ENCODE data around the gene SEZ6L2. TPM values are rescaled to one million over a fixed set of nuclear protein-coding genes. Genes with fewer than 3 reads are reported as not detected.

SEZ6L2 gene
- total and polyA plus RNA-seq, 9 of the 15 experiments (the other 6 are each of a cell fraction or from before 2014, with no cell fraction given), result 0.10 to 2.1 (median 0.72) TPM

- no peak overlapping the region for H3K4me3 ChIP-seq
- no peaks in the 10 kb centered on the region for H3K36me3 ChIP-seq (ENCODE audit: control insufficient read depth, insufficient read depth, low read length)
- no peak overlapping the region for H2AFZ ChIP-seq (ENCODE audit: low read depth, low read length)
- WGBS (ENCODE audit: insufficient coverage, low coverage, missing lambda C conversion rate), result 13% methylated on average over 13 of the region's 15 CpGs
- H3K27ac ChIP-seq (ENCODE audit: extremely low read depth, low read depth, low read length), result no peak overlapping the region
- peak; percentile 81 to 86 (median 83) for DNase-seq (ENCODE audit: extremely low read depth in 1 of 4, low spot score in 3 of 4)
- peak; percentile 67 for FAIRE-seq
- H3K79me2 ChIP-seq (ENCODE audit: control insufficient read depth, insufficient read depth, low read length), result no peaks in the 10 kb centered on the region
- H4K20me1 ChIP-seq (replicated peaks; ENCODE audit: control insufficient read depth, insufficient read depth, low read length), result no peaks in the 10 kb centered on the region
- H3K4me1 ChIP-seq (replicated peaks in 1 of 2; ENCODE audit: control insufficient read depth in 2 of 2, insufficient read depth in 2 of 2, low read length in 2 of 2), result peaks cover 0 to 28% of the 10 kb centered on the region in 2 experiments; a peak in 2 of 5 replicates
- H3K9ac ChIP-seq (ENCODE audit: insufficient read depth in 1 of 2, low read depth in 2 of 2, low read length in 2 of 2), result peak overlapping the region in 1 of 2 experiments; percentile 61; a peak in 2 of 4 replicates
- POLR2A ChIA-PET, result interaction anchor here (0.6 to 1.6 kb wide), 9 partner anchors 10 to 182 kb away, joined by 3 to 7 read pairs (median 5); partner anchors contain the start of genes CDIPT and HIRIP3
- ATAC-seq, result peak; percentile 97
- H3K27me3 ChIP-seq (ENCODE audit: control insufficient read depth in 2 of 2, insufficient read depth in 2 of 2, low read length in 2 of 2), result no peaks in the 10 kb centered on the region
- in situ Hi-C loops (cut with MboI) (no loop called here), intact Hi-C loops (cut with micrococcal nuclease) (loop anchor here (2.0 kb wide), 1 partner anchor 42 kb away; the partner anchor contains the start of gene MAZ)
- no TSS peak for BruUV-seq (replicated peaks)
- CTCF ChIA-PET (ENCODE audit: low intra/inter-chr PET ratio), result no interaction called here
- H3K9me3 ChIP-seq (replicated peaks; ENCODE audit: control insufficient read depth, insufficient read depth, low read depth, low read length), result no peaks in the 10 kb centered on the region
- H3K9me1 ChIP-seq (ENCODE audit: control insufficient read depth, insufficient read depth, low read length), result no peaks in the 10 kb centered on the region
- no peak overlapping the region for H3K4me2 ChIP-seq (ENCODE audit: insufficient read depth, low read length)
- TF ChIP-seq RAD21 (CRISPR knock-in tag; conservative IDR thresholded peaks at IDR 0.05 in 1 of 2, IDR thresholded peaks at IDR 0.05 in 1 of 2) (peak; percentile 61 to 85), ZNF12 (CRISPR knock-in tag; IDR thresholded peaks at IDR 0.05) (peak; percentile 17; the same call in 1 of the 2 replicates), CREB1 (IDR thresholded peaks at IDR 0.05) (no peak), CREB1 (CRISPR knock-in tag; IDR thresholded peaks at IDR 0.05) (peak; percentile 67), U2AF1 (optimal IDR thresholded peaks at IDR 0.05; ENCODE audit: low read depth, low read length) (no peak), TBP (optimal IDR thresholded peaks at IDR 0.05; ENCODE audit: low read depth, low read length) (no peak), CBX3 (IDR thresholded peaks at IDR 0.05; ENCODE audit: borderline replicate concordance in 1 of 2, low read length in 2 of 2) (0 out of 3 replicates have a peak, but pooled peaks of 1 of the 2 experiments have one; percentile 16), CTCF (IDR thresholded peaks at IDR 0.05 in 2 of 3, conservative IDR thresholded peaks at IDR 0.05 in 1 of 3; ENCODE audit: insufficient read depth in 2 of 3, low read depth in 1 of 3, low read length in 3 of 3) (peak; percentile 88 to 96 (median 90)), ZNF830 (CRISPR knock-in tag; IDR thresholded peaks at IDR 0.05) (no peak), ZNF740 (CRISPR knock-in tag; IDR thresholded peaks at IDR 0.05) (peak; percentile 58; the same call in 1 of the 2 replicates), ZNF740 (tag; IDR thresholded peaks at IDR 0.05) (no peak), DACH1 (IDR thresholded peaks at IDR 0.05; ENCODE audit: partially characterized antibody) (peak; percentile 75), RBM15 (IDR thresholded peaks at IDR 0.05; ENCODE audit: insufficient read depth, low read length) (no peak), RCOR1 (IDR thresholded peaks at IDR 0.05; ENCODE audit: borderline replicate concordance in 1 of 2, low read depth in 2 of 2, low read length in 2 of 2) (peak in 1 of 2 experiments; percentile 63; a peak in 1 of 4 replicates), MBD1 (CRISPR knock-in tag; IDR thresholded peaks at IDR 0.05) (no peak), GATA2 (CRISPR knock-in tag; IDR thresholded peaks at IDR 0.05) (no peak)
Observed at GRCh38 chr16:29848420-29849297, 50.7 kb downstream of the SEZ6L2 start.

All from K562 (cell line).